ENCODE data around the gene RAB36.
A peak's percentile ranks its signal among the peaks of the same experiment; 100 is the strongest.

RAB36 gene

DNA sequence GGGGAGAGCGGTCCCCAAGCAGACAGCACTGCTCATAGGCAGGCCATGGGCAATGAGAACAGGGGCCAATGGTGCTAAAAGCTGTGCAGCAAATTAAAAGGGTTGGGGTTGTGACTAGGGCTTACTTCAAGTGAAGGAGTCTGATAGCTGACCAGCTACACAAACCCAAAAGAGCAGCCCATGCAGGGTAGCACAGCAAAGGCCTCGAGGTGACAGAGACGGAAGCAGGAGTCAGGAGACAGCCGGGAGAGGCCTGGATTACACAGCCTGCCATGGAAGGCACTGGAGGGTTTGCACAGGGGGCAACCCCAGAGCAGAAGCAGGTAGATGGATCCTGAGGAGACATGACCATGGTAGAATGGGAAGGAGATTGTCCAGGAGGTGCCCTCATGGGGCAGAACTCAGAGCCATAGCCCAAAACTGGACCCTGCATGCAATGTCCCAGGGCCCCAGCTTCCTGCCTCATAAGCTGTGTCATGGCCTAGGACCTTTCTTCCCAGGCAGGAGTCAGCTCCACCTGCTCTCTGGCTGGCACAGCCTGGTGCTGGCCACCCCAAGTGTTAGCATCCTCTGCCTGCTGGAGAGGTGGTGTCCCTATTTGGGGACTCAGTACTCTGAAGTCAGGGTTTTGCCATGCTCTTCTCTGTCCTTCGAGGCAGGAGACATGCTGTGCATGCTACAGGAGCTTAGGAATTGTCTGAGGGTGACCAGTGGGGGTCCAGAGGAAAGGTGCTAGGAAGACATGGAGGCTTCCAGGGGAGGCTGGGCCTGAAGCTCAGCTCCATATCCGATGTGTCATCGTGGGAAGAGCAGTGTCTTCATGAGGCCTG lies 36.8 kb upstream of the RAB36 start:
- no peak for DNase-seq (ENCODE audit: low read depth in 2 of 2)

DNA sequence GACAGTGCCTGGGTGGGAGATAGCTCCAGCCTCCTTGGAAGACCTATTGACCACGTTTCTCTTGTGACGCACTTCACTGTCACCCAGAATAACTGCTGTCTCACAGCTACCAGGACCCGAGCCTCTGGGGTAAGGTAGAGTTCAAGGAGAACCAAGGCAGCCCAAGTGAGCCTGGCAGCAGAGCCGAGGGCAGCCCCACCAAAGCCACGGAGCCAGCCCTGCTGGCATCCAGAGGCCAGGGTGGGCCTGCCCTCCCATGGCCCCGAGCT lies 36.3 kb upstream of the RAB36 start:
- DNase-seq (ENCODE audit: low read depth in 2 of 2) = no peak

DNA sequence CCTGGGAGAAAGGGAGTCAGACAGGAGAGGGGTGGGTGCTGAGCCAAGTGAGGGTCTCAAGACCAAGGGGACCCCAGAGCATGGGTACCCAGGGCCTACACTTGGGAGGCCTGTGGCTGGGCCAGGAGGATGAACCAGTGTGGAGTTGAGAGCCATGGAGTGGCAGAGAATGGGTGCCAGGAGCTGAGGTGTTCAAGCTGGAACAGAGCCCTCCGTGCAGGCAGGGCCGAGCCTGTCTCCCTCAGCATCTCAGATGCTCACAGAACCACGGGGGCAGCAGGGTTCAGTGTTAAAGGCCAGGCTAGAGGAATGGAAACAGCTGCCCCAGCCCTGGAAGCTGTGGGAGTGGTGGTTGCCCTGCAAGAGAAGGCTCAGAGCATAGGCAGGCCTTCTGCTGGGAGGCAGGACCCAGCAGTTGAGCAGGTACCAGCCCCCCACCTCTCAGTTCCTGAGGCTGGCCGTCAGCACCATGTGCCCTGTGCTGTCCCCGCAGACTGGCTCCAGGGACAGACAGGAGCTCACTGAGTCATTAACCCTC lies 35.8 kb upstream of the RAB36 start:
- DNase-seq (ENCODE audit: low read depth in 2 of 2) = no peak

- DNase-seq (ENCODE audit: low read depth in 2 of 2) = no peak
These were observed 34.9 kb upstream of the RAB36 start for GRCh38 chr22:23110190-23110921.

- no peak for DNase-seq (ENCODE audit: low read depth in 2 of 2)
These were observed 34.3 kb upstream of the RAB36 start for GRCh38 chr22:23110922-23111527.

- no peak for DNase-seq (ENCODE audit: low read depth in 2 of 2)
These were observed 32.7 kb upstream of the RAB36 start for GRCh38 chr22:23112472-23113012.

- DNase-seq (ENCODE audit: low read depth in 2 of 2) = peak; percentile 13
These were observed 32.0 kb upstream of the RAB36 start for GRCh38 chr22:23113067-23113846.

- no peak for DNase-seq (ENCODE audit: low read depth in 2 of 2)
These were observed 31.2 kb upstream of the RAB36 start for GRCh38 chr22:23113847-23114720.

DNA sequence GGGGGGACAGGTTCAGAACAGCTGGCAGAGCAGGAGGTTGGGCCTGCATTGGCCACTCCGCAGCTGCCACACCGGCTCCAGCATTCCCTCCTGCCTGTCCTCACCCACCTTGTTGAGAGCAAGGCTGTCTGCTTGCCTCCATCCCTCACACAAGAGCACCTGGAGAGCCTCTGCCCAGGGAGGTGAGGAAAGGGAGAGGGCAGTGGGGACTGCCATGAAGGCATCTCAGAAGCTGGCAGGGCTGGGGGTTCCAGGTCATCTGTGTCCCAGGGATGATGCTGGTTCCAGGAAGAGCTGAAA lies 30.6 kb upstream of the RAB36 start:
- no peak for DNase-seq (ENCODE audit: low read depth in 2 of 2)

DNA sequence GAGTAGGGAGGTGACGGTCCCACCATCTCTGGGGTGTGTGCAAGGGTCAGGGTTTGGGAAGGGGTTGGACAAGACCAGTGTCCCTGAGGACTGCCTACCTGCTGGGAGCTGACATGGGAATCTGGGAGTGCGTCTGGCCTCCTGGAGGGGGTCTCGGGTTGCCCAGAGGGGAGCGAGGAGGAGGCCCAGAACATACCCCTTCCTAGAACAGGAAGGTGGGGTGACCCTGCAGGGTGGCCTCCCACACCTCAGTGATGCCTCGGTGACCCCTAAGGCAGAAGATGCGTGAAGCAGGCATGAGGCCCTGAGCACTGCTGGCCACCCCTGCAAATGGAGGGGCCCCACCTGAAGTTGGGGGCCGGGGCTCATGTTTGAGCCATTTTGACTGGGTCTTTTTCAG lies 29.9 kb upstream of the RAB36 start:
- DNase-seq (ENCODE audit: low read depth in 2 of 2) = no peak

- DNase-seq (ENCODE audit: low read depth in 2 of 2) = no peak
These were observed 29.3 kb upstream of the RAB36 start for GRCh38 chr22:23115825-23116494.

- no peak for DNase-seq (ENCODE audit: low read depth in 2 of 2)
These were observed 28.6 kb upstream of the RAB36 start for GRCh38 chr22:23116506-23117263.

DNA sequence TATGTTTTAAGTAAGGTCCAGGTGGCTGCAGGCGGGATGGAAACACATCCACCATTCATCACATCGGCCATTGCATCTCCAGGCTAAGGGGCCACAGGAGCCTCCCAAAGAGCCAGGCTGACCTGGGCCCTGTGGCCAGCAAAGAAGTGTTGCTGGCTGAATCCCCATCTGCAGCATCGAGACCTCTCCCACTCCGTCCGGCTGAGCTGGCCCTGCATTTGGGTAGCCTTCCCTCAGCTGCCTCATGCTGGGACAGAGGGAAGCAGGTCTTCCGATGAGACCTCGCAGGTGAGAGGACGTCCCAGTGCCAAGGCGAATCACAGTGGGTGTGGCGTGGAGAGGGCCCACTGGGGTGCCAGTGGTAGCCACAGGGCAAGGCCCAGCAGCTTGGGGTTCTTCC lies 28.0 kb upstream of the RAB36 start:
- DNase-seq (ENCODE audit: low read depth in 2 of 2) = no peak

GRCh38 chr22:23117891-23118646 lies 27.2 kb upstream of the RAB36 start:
- no peak for DNase-seq (ENCODE audit: low read depth in 2 of 2)

DNA sequence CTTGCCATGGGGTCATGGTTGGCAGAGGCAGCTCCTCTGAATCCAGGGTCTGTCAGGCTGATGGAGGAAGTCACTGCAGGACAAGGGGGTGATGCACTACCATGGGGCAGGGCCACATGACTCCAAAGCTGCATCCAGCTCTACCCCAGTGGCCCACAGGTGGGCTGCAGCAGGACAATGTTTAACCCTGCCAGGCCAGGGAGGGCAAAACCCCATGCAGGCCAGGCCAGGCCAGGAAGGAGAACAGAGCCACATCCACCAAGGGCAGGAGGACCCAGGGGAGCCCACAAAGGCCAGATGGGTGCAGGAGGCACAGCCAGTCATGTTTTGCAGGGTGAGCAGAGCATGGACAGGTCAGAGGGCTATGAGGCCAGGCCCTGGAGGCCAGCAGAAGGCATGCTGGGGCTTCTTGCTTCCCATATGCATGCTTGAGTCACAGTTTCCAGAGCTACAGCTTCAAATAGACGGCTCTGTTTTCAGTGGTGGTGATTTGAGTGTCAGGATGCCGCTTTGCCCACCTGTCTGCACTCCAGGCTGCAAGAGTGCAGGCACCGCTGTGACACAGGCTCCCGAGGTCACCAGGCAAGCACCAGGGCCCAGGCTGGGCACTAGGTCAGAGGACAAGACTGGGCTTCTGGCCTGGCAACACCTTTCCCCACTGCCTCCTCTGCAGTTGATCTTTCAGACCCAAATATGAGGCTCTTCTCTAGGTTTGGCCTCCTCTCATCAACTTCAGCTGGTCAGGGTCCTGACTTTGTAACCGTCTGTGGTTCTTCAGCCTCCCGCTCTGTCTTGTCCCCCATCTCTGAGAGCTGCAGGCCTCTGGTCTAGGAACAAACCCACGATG lies 26.4 kb upstream of the RAB36 start:
- DNase-seq (ENCODE audit: low read depth in 2 of 2) = no peak

GRCh38 chr22:23119494-23120414 lies 25.5 kb upstream of the RAB36 start:
- DNase-seq (ENCODE audit: low read depth in 2 of 2) = no peak

GRCh38 chr22:23120415-23120899 lies 24.8 kb upstream of the RAB36 start:
- no peak for DNase-seq (ENCODE audit: low read depth in 2 of 2)

Measured in fibroblast of skin of left biceps (primary cell).